SK-N-MC (cell line): ENCODE data around the gene CNFN.

ENCODE experiments used
- DNase-seq: peaks from one replicate; pipeline ENCODE4 v3.0.0-alpha.2; 2011; ENCODE audit warnings: low read depth, low spot score
- H3K27ac ChIP-seq: fragments of 200-600 bp; sonication (generic); 2 replicates; pipeline ENCODE4 v1.5.1; 2016; ENCODE audit warnings: mixed run types
- H3K36me3 ChIP-seq: fragments of 200-600 bp; sonication (generic); 2 replicates; pipeline ENCODE4 v1.6.1; 2017; ENCODE audit warnings: antibody characterized with exemption, low read length, mixed read lengths; ENCODE audit not compliant: insufficient read depth
- H3K4me3 ChIP-seq: fragments of 200-600 bp; sonication (generic); 2 replicates; pipeline ENCODE4 v1.5.1; 2016
- H3K9ac ChIP-seq: fragments of 200-600 bp; sonication (generic); 2 replicates; pipeline ENCODE4 v1.8.0; 2017; ENCODE audit warnings: mixed run types, mixed read lengths; ENCODE audit not compliant: insufficient read length
- H3K9me3 ChIP-seq: fragments of 200-600 bp; sonication (generic); 2 replicates; pipeline ENCODE4 v1.6.1; 2017; ENCODE audit warnings: low read depth, mild to moderate bottlenecking, antibody characterized with exemption, low read length, moderate library complexity, mixed read lengths
- EZH2 ChIP-seq: fragments of 200-600 bp; sonication (generic); IDR thresholded peaks from one replicate; pipeline ENCODE4 v1.6.1; 2017; ENCODE audit warnings: antibody characterized with exemption
- FOXP2 ChIP-seq: optimal IDR thresholded peaks from 2 replicates; pipeline ENCODE3; 2011; ENCODE audit warnings: mild to moderate bottlenecking, moderate library complexity; ENCODE audit not compliant: insufficient read depth; ENCODE audit errors: extremely low read length, control extremely low read depth
- POLR2AphosphoS5 ChIP-seq: IDR thresholded peaks from 2 replicates; pipeline ENCODE4 v1.6.1; 2012; ENCODE audit warnings: mild to moderate bottlenecking, low read depth, low read length, borderline replicate concordance

The CNFN gene

DNA sequence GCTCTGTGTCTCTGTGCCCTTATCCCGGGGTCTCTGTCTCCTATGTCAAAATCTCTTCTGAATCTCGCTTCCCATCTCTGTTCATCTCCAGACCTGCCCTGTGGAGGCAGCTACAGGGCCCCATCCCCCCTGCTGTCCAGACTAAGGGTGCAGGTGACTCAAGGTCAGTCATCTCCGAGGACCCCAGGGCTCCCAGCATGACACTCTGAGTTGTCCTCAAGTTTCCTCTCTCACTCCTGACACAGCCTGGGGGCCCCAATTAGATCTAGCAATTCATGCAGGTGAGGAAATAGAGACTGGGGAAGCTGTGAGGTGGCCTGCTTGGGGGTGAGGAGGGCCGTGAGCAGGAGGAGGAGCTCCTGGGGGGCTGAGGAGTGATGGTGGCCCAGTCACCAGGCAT lies 2.1 kb upstream of the CNFN start:
- no peak overlapping the region for H3K9ac ChIP-seq

DNA sequence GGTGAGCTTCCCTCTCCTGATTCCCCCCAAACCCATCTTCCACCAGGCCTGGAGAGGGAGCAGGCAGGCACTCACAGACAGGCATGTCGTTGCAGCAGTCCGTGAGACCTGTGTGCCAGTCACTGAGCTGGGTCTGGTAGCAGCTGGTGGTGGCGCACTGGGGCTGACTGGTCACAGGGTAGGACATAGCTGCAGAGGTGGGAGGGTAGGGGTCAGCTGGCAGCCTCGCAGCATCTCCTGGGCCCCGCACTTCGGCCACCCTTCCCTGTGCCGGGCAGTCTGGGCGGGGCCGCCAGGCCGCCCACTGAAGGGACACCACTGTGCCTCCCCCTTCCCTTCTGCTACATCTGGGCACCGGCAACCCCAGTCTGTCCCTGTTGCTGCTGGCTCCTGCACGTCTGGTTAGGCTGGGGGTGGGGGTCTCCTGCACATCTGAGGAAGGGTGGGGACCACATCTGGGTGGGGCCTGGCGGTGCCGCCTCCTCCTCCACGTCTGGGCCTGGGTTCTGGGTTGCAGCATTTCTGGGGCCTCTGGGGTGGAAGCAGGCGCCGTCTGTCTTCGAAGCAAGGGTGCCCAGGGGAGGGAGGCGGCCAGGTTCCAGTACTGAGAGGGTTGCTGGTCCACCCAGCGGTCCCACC lies 1.1 kb downstream of the CNFN start:
- no peak for DNase-seq
- no peak overlapping the region for H3K4me3 ChIP-seq
- no peak overlapping the region for H3K27ac ChIP-seq
- no peaks in the 10 kb centered on the region for H3K9me3 ChIP-seq
- no peak overlapping the region for H3K9ac ChIP-seq
- H3K36me3 ChIP-seq: no peaks in the 10 kb centered on the region
- TF ChIP-seq FOXP2: no peak
- no peak for TF ChIP-seq POLR2AphosphoS5
- TF ChIP-seq EZH2: no peak

More for the DNA sequence above, 2.1 kb upstream of the CNFN start:
- Histone ChIP-seq H3K27ac (no peak overlapping the region), H3K4me3 (no peak overlapping the region), H3K9me3 (no peaks in the 10 kb centered on the region), H3K36me3 (no peaks in the 10 kb centered on the region)
- no peak for DNase-seq
- TF ChIP-seq EZH2 (no peak), FOXP2 (no peak), POLR2AphosphoS5 (no peak)

DNA sequence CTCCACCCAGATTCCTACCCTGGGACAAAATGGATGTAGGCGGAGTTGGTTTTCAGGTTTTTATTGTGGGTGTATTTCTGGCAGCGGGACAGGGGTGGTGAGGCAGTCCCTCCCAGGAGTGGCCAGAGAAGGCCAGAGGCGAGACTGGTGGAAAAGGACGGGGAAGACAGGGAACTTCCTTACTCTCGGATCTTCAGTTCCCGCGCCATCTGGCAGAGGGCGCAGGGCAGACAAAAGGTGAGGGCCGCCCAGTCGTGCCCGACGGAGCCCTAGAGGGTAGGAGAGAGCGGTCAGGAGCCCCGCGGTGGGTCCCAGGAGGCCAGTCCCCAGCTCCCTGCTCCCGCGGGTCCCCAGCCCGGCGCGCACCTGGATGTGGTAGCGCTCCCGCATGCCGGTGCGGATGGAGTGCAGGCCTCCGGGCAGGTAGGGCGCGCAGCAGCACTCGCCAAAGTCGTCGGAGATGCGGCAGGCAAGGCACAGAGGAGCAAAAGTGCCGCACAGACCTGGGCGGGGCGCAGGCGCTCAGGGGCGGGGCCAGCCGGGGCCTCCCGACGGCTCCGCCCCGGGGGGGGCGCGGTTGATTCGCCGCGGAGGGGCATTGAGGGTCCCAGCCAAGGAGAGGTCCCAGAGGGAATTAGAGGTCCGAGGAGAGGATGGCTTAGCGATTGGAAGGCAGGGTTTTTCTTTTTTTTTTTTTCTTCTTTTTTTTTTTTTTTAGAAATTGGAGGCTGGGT lies 3.0 kb downstream of the CNFN start:
- H3K27ac ChIP-seq: no peak overlapping the region
- H3K4me3 ChIP-seq: peak overlapping the region; percentile 67
- DNase-seq: no peak
- no peak for TF ChIP-seq FOXP2
- TF ChIP-seq POLR2AphosphoS5: no peak
- TF ChIP-seq EZH2: no peak
- no peak overlapping the region for H3K9ac ChIP-seq
- H3K36me3 ChIP-seq: no peaks in the 10 kb centered on the region
- no peaks in the 10 kb centered on the region for H3K9me3 ChIP-seq

DNA sequence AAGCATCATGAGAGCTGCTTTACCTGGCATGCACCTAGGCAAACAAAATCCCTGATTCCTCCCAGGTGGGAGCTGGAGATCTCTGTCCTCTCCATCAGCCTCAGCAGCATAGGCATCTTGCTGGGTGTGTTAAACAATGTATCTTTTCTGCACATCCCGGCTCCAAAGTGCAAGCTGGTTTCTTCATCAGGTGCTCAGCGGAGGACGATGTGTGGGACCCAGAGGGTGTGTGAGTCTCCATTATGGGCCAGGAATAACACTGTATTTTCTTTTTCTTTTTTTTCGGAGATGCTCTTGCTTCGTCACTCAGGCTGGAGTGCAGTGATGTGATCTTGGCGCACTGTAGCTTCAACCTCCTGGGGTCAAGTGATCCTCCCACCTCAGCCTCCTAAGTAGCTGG lies 9.9 kb downstream of the CNFN start:
- Histone ChIP-seq H3K9me3 (no peaks in the 10 kb centered on the region), H3K4me3 (no peak overlapping the region), H3K36me3 (no peaks in the 10 kb centered on the region), H3K27ac (no peak overlapping the region), H3K9ac (no peak overlapping the region)
- TF ChIP-seq EZH2 (no peak), FOXP2 (no peak), POLR2AphosphoS5 (no peak)
- no peak for DNase-seq

DNA sequence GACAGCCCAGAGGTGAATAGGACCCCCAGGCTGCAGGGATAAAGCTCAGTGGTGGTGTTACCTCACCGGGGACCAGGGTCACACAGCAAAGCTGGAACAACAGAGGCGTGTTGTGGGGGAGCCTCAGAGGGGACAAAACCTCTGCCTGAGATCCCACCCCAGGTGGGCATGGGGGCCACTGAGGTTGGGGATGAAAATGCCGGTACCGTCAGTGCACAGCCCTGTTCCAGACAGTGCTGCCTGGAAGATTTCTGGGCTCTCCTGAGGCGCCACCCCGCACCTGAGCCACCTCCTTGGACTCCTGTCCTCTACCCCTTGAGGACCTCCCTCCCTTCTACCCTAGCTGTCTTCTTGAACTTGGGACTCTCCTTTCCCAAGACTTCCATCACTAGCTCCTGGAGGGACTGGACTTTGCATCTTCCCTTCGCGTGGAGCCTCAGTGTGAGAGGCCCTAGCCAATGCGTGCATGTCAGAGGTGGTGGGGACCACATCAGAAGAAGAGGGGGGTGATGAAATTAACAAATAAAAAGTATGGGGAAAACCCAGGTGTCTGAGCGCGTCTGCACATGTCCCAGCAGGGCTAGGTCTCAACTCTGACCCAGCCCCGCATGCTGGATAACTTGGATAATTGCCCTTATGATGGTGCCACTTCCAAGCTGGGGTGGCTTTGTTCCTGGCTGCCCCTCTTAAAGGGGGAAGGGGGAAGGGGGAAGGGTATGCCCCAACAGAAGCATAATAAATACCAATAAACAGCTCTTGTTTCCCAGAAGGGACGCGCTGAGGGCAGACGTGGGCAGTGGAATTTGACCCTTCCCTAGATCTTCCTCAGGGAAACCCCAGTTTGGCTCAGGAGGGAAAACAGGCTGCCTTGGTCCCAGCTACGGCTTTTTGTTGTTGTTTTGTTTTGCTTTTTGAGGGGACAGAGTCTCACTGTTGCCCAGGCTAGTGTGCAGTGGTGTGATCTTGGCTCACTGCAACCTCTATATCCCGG lies 11.6 kb downstream of the CNFN start:
- TF ChIP-seq FOXP2 (no peak), EZH2 (no peak), POLR2AphosphoS5 (no peak)

DNA sequence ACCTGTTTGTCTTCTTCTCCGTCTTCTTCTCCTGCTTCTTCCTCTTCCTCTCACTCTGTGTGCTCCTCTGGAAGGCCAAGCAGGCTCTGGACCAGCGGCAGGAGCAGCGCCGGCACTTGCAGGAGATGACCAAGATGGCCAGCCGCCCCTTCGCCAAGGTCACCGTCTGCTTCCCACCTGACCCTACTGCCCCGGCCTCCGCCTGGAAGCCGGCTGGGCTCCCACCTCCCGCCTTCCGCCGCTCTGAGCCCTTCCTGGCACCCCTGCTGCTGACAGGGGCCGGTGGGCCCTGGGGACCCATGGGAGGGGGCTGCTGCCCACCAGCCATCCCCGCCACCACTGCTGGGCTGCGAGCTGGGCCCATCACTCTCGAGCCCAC lies 13.9 kb downstream of the CNFN start:
- H3K27ac ChIP-seq: no peak overlapping the region
- DNase-seq: no peak
- H3K9me3 ChIP-seq: no peaks in the 10 kb centered on the region
- H3K9ac ChIP-seq: no peak overlapping the region
- TF ChIP-seq POLR2AphosphoS5: no peak
- TF ChIP-seq EZH2: no peak
- TF ChIP-seq FOXP2: no peak
- H3K36me3 ChIP-seq: no peaks in the 10 kb centered on the region
- H3K4me3 ChIP-seq: no peak overlapping the region

More for the DNA sequence above, 11.6 kb downstream of the CNFN start:
- Histone ChIP-seq H3K27ac (no peak overlapping the region), H3K36me3 (no peaks in the 10 kb centered on the region), H3K9ac (no peak overlapping the region), H3K4me3 (no peak overlapping the region), H3K9me3 (no peaks in the 10 kb centered on the region)
- no peak for DNase-seq

DNA sequence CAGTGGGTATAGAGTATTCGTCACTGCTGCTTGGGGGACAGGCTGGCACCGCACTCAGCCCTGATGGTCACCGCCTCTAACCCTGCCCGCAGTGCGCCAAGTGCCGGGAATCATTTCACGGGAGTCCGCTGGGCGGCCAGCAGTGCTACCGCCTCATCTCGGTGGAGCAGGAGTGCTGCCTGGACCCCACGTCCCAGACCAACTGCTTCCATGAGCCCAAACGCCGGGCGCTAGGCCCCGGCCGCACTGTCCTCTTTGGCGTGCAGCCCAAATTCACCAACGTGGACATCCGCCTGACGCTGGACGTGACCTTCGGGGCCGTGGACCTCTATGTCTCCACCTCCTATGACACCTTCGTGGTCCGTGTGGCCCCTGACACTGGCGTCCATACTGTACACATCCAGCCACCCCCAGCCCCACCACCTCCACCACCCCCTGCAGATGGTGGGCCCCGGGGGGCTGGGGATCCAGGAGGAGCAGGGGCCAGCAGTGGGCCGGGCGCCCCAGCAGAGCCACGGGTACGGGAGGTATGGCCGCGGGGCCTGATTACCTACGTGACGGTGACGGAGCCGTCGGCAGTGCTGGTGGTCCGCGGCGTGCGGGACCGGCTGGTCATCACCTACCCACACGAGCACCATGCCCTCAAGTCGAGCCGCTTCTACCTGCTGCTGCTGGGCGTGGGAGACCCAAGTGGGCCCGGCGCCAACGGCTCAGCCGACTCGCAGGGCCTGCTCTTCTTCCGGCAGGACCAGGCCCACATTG lies 14.5 kb downstream of the CNFN start:
- DNase-seq: no peak
- no peaks in the 10 kb centered on the region for H3K36me3 ChIP-seq
- H3K9me3 ChIP-seq: no peaks in the 10 kb centered on the region
- no peak for TF ChIP-seq EZH2
- TF ChIP-seq FOXP2: no peak
- TF ChIP-seq POLR2AphosphoS5: no peak
- no peak overlapping the region for H3K9ac ChIP-seq
- H3K4me3 ChIP-seq: no peak overlapping the region
- no peak overlapping the region for H3K27ac ChIP-seq

DNA sequence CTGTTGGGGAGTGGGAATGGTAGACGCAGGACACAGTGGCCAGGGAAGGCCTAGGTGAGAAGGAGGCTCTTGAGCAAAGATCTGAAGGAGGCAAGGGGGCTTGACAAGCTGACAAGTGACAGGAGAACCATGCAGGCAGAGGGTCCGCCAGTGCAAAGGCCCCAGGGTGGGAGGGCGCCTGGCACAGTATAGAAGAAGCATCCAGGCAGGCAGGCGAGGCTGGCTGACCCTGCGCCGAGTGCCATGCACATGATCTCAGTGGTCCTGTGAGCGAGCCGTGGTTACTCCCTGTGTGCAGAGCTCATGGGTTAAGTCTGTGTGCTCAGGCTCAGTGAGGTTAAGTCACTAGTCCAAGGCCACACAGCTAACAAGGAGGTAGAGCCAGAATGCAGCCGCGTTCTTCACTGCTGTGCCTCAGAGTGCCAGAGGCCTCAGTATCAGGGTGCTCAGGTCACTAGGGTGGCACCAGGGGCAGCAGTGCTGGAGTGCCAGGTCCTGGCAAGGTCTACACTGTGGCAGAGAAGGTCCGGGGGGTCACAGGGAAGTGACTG lies 15.2 kb downstream of the CNFN start:
- Histone ChIP-seq H3K36me3 (no peaks in the 10 kb centered on the region), H3K9me3 (no peaks in the 10 kb centered on the region), H3K9ac (no peak overlapping the region), H3K27ac (no peak overlapping the region), H3K4me3 (no peak overlapping the region)
- no peak for TF ChIP-seq FOXP2
- no peak for TF ChIP-seq POLR2AphosphoS5
- TF ChIP-seq EZH2: no peak
- DNase-seq: no peak
